COLO829 (cell line): ENCODE results near the gene GALNT18.

ENCODE experiments used
- DNase-seq: peaks from one replicate; pipeline ENCODE4 v3.0.0; 2012; ENCODE audit warnings: low spot score

The GALNT18 gene

DNA sequence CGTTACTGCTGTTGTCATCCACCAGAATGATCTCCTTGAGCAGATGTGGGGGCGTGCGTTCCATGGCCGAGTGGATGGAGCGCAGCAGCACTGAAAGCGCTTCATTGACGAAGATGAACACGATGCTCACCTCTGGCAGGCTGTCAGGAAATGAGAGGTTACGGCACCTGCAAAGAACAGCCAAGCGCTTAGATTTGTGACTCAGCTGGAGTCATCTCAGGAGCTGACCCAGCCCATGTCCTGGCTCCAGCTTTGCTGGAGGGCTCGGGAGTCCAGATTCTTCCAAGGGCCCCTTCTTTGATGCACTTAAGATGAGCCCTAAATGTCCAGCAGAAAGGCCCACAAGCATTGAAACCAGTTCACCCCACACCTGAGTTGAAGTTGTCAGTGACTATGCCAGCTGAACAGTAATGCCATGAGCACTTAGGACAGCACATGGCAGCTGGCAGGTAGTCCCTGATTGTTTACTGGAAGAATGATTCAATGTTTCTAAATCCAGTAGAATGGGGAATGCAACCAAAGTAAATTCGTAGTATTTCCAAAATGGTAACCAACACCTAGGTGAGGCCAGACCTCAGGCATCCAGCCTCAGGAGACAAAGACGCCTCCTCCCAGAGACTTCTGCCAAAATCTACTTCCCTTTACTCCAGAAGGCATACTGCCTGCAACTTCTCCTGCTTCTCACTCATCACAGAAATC lies 189.0 kb downstream of the GALNT18 start:
- DNase-seq, result no peak

DNA sequence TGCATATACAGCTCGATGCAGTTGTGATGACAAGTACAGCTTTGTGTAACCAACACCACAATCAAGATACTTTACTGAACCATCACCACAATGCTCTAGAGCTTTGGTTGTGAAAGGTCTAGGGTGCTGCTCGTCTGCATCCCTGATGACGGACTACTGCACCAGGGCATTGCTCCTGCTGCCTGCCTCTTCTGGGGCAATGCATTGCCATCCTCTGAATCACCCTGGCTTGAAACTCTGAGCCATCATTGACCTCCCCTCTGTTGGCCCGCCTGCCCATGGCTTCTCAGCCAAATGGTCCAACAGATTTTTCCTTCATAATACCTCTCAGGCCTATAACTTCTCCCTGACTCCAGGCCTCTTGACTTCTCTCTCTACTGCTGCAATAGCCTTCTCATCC lies 191.4 kb downstream of the GALNT18 start:
- no peak for DNase-seq

DNA sequence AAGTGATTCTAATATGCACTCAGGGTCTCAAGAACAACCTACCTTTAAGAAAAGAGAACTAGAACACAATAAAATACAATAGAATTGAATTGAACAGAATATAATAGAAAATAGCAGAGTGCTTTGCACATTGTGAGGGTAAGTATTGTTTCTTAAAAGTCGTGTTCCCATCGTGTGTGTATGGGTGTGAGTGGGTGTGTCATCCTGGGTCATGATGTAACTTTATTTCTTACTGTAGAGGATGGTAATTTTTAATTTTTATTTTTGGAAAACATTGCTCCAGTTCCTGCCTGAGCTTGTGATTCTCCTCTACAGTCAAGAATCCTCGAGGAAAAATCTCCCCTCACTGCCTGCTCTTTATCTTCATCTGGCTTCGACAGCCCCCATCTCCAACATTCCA lies 193.1 kb downstream of the GALNT18 start:
- DNase-seq, result no peak

DNA sequence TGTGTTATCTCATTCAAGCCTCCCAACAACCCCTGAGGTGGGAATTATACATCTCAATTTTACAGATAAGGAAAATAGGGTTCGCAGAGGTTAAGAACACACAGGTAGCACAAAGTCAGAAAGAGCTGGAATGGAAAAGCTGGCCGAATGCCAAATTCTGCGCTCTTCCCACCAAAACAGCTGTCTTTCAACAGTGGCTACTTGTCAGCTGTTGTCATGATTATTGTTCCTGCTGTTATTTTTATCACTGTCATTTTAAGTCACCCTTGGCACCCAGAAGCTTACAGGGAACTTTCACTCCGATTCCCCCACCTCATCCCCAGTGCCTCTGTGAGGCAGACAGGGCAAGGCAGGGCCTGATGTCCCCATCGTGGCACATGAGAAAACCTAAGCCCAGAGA lies 194.3 kb downstream of the GALNT18 start:
- DNase-seq, result no peak

DNA sequence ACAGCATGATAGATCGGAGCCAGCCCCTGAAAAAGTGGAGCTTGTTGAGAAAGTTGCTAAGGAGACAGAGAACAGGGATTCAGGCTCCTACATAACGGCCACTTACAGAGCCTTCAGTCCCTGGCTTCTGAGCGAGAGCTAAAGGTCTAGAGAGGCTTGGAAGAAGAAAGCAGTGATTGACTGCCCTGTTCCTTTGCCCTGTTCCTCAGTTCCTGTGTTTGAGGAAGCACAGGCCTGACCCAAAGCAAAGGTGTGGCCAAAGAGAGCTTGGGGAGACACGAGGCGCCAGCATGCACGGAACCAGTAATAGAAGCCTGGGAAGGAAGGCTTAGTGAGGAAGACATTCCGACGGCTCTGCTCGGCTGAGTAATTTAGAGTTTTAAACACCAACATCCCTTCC lies 194.7 kb downstream of the GALNT18 start:
- no peak for DNase-seq

DNA sequence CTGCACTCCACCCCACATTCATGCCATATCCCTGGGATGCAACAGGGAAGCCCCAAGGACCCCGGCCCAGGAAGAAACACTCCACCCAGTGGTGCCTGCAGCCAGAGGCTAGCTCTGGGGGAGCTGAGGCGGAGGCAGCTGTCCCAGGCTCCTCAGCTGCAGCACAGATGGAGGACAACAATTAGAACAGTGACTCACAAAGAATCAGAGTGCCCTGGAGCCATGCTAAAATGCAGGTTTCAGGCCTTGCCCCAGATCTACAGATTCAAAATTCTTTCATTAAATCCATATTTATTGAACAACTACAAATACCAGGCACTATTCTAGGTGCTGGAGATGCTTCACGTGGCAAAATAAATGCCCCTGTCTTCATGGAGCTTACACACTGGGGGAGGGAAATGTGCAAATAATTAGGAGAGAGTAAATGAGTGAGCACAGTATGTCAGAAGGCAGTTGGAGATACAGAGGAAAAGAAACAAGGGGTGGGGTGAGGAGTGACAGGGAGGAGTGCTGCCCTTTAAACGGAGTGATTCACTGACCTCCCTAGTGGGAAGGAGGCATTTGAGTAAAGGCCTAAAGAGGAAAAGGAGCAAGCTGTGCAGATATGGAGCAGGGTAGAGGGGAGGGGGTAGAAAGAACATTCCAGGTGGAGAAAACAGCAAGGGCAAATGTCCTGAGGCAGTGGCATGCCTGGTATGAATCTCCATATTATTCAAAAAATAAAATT lies 195.4 kb downstream of the GALNT18 start:
- DNase-seq, result no peak

DNA sequence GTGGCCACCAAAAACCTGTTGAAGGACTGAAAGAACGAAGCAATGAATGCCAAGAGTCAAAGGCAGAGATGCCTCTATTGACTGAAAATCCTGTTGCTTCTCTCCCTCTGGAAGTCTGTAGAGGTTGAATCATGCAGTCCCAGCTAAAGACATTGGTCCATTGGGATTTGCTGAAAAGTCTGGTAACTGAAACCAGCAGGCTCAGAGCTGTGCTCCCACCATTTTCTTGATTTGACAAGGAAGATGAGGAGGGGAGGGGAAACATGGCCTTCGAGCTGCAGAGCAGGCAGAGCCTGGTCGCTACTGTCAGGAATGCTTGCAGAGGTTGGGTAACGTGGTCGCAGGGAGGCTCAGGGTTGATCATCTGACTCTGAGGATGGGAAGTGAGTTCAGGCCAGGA lies 196.0 kb downstream of the GALNT18 start:
- no peak for DNase-seq

DNA sequence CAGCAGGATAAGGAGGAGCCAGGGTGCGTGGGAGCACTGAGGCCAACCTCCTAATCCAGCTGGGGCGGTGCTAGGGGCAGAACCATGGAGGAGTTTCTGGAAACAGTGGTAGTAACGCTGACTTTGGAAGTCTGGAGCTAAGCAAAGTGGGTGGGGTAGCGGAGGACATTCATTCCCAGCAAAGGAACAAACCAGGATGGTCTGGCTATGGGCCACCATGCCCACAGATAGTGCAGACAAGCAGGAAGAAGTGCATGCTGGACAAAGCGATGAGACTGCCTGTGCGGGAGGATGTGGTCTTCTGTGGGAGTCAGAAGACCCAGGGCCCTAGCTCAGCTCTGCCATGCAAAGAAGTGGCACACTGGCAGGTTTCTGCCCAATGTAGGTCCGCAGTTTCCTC lies 197.1 kb downstream of the GALNT18 start:
- no peak for DNase-seq

DNA sequence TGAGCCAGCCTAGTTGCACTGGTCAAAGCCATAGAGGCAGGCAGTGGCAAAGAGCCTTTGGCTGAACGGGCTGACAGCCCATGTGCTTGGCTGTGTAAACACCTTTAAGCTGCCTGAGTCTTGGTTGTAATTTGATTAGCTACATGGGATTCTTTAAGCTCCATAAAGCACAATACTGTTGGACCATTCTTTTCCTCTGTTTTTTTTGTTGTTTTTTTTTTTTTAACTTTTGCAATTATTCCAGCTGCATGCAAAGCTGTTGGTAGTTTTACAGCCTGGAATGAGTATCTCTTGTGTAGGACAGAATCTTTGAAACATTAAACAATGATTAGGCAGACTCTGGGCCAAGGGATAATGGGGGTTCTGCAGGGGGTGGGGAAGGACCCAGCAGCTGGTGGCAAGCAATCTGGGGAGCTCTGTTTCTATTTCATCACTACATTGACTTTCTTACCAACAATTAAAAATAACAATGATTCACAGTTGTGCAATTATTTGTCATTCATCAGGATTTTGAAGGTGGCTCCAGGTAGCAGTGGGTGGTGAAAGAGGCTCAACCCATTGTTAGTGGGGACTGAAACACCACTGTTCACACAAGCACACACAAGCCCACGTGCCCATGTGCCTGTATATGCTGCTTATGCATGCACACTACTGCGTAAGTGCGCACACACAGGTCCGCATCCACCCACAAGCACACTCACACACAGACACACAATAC lies 199.2 kb downstream of the GALNT18 start:
- DNase-seq, result no peak

DNA sequence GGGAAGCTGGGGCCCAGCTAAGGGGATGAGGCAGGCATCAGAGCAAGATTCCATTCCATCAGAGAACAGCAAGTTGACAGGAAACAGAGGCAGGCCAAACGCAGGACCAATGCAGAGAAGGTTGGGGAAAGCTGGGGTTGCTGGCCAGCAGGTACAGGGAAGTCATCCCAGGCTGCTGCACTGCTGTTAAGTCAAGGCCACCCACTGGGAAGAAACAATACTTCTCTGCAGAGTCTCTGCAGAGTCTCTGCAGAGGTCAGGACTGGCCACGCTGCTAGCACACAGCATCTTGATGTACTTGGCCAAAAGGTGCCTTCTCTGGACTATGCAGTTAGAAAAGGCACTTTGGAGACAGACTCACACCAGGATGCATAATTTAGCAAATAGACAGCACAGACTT lies 200.3 kb downstream of the GALNT18 start:
- no peak for DNase-seq

DNA sequence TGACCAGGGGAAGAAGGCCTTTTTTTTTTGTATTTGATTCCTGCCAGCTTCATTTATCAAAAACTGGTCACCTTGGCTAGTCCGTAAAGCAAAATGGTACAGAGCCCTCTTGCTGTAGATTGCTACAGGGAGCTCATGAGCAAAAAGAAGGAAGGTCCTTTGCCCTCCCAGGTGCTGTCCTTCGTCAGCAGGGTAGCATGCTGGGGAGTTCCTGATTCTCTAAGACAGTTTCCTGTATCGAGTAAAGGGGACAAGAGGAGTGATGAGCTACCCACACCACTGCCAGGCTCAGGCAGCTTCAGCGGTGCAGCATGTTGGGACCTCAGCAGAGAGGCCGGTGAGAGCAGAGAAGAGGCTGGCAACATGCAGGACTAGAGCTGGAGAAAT lies 200.9 kb downstream of the GALNT18 start:
- no peak for DNase-seq

DNA sequence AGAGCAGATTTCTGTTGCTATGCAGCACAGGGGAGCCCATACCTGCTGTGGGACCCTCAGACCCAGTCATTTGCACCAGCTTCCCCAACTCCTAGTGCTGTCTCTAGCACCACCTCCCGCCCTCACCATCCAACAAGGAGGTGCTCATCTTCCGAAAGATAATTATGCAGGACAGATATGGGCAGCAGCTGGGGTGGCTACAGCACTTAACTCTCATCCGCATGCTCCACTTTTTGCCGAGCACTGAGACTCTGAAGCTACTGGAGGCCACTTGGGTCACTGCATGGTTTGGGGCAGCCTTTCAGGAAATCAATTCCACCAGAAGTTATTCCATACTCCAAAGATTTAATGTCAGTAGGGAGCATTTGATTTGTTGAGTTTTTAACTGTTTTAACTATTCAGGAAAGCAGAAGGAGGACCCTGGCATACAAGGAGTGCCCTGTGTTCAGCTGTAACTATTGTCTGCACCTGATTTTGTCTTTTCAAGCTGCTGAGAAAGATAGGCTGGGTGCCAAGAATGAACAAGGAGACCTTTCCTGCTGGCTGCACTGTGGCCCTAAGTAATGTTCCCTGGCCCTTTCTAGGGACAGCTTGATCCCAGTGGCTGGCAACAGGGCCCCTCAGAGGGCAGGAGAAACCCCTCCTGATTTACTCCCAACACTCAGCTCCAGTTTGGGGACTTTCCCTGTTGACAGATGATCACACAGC lies 201.5 kb downstream of the GALNT18 start:
- no peak for DNase-seq

DNA sequence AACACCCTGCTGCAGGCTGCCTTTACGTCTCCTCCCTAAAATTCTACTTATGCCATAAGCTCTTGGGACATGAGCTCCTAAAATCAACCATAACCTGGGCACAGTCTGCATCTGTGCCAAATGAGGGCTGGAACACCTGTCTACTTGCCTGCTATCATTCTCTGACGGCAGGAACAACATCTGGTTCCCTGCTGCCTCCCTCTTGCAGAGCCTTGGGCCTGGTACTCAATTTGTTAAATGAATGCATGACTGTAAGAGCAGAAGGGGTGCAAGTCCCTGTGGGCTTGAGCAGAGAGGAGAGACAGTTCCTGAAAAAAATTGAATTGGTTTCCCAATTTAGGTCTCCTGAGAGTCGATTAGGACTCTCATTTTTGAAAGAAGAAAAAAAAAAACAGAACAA lies 202.1 kb downstream of the GALNT18 start:
- no peak for DNase-seq

DNA sequence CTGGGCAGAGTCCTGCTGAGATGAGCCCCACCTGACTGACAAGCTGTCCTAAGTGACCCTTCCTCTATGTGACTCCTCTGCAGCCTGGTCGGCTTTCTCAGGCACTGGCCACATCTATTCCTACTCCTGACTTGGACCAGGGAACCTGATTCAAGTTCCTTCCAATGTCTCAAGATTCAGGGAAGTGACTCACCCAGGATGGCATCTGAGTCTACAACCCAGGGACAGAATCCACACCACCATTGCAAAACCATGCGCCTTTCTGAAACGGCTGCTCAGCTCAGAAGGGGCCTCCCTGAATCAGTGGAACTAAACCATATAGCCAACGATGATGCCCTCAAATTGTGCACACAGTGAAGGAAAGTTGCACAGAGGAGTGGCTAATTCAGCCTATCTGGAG lies 204.9 kb downstream of the GALNT18 start:
- DNase-seq, result no peak

DNA sequence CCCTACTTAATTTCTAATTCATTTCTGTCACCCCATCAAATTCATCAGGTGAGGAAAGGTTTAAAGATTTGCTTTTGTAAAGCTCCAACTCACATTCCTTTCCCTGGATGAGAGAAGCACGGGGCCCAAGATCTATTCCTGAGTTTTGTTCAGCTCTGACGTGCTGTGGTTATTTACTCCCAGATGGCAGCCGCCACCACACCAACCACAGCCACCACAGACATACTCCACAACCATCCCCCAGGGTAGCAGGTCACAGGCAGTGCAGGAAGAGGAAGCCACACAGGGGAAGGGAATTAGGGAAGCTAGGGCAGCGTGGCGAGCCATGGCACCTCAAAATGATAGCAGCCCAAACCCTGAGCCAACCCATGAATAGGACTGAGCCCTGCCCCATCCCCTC lies 205.3 kb downstream of the GALNT18 start:
- no peak for DNase-seq

DNA sequence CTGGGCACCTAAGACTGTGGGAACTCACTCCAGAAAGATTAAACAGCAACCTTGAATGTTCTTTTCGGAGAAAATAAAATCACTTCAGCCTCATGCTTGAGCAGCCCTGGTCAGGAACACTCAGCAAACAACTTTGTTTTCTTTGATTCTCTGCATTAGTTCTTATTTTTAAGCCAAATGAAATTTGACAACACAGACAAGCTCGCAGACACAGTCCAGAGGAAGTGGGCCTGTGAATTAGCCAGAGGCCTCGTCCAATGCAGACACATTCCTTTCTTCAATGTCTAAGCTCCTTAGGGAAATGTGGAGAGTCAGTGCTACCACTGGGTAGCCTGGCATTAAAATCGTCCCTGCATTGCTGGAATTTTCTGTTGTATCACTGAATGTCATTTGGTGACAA lies 205.9 kb downstream of the GALNT18 start:
- DNase-seq, result no peak

DNA sequence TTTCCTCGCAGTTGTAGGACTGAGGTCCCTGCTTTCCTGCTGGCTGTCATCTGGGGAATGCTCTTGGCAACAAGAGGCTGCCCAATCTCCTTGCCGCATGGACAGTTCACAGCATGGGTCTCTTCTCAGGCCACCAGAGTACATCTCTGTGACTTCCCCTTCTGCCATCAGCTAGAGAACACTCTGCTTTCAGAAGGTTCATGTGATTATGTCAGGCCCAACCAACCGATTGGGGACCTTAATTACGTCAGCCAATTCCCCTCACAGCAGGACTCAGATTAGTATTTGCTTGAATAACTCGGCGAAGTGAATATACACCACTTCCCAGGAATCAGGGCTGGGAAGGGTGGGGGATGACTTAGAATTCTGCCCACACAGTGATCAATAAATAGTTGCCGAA lies 206.8 kb downstream of the GALNT18 start:
- DNase-seq, result no peak

DNA sequence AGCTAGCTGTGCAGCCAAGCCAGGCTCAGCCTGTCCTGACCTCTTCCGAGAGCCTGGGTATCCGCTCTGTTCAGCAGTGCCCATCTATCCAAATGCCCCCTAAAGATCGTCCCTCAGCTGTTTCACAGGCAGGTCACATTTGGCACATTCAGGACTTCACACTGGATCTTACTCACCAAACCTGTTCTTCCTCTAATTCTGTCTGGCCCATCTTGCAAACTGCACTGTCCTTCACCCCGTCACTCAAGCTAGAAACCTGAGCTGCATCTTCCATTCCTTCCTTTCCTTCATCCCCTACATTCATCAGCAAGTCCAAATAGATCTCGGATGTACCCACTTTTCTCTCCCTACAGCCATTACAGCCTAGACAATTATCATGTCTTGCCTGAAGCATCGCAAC lies 208.0 kb downstream of the GALNT18 start:
- no peak for DNase-seq

DNA sequence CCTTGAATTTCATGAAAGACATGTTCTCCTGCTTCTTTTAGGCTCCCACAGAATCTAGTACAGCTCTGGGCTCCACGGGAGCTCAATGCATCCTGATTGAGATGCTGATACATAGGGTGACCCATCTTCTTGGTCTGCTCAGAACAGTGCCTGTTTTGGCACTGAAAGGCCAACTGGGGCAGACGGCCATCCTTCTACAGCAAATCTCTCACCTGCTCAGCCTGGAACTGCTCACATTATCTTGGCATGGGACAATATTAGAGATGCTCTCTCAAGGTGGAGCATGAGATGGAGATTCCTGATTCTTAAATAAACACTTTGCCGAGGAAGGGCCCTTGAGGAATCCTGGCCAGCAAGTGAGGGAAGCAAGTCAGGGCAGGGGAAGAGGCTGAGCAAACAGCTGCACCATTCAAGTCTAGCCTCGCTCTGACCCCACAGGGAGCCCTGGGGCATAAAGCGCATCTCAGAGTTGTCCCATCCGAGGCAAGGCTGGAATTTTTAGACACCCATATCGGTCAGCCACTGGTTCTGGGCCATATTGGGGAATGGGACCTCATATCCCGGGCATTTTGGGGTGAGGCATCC lies 210.3 kb downstream of the GALNT18 start:
- DNase-seq, result no peak

DNA sequence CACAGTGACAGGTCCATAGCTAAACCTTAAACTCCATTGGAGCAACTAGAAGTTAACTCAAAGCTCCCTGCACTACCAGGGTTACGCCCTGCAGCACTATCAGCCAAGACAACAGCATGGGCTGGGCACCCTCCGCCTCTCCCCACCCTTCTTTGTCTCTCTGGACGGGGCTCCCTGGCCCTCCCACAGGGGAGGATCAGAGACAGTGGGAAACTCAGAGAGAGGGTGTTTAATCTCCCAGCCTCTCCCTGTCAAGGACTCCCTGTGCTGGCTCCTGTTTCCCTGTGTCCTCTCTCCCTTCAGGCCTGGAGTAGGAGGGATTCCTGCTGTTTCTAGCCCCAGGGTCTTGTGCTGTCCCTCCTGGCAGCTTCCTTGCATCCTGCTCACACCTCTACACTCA lies 211.9 kb downstream of the GALNT18 start:
- DNase-seq, result no peak

DNA sequence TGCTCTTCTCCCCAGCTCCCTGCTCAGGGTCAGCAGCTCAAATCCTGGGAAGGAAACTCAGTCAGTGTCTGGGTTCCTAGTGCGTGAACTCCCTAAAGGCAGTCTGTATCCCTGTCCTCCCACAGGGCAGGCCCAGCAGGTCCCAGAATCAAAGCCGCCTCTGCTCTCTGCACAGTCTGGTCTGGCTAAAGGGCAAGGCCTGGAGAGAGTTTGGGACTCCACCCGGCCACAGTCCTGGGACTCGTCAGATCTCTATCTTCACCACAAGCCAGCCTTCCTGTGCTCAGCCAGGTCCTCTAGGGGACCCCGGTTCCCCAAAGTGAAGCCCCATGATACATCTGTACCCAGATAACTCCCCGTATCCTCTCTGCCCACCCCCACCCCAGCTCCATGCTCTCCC lies 212.6 kb downstream of the GALNT18 start:
- no peak for DNase-seq

DNA sequence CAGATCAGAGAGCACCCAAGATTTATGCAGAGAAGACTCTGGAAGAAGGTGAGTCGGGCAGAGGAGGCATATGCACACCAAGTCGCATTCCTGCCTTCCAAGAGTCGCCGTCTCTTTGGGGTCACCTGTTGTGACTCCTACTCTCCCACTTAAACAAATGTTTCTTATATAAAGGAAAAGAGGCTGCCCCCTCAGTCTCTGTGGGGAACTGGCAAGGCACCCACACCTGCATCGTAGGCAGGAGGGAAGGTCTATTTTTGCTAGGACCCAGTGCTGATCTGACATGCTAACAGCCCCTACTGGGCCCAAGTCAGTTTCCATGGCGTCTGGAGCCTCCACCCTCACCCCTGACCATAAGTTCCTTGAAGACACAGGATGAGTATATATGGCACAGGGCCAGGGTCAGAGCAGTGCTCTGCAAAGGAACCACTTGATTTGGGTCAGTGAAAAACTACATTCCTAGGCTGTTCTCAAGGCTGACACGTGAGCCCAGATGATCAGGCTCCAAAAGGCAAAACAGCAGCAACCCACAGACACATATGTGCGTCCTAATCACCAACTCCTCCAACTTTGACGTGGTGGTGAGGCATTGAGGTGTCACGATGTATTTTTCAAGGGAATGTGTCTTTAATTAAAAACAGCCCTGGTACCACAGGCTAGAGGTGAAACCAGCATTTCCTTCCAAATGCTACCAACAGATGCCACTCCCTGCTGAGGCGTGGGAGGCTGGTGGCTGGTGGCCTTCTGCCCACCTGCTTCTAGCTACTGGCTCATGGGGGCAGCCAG lies 213.2 kb downstream of the GALNT18 start:
- no peak for DNase-seq
